IMR-90 (cell line): Measurements from ENCODE around the gene ATP11A. TPM values are rescaled to one million over a fixed set of nuclear protein-coding genes. Genes with fewer than 3 reads are reported as not detected.

Source experiments
- ATAC-seq: fragments of 200-7000 bp; cut with Tn5 transposase; 2 replicates; pipeline ENCODE4 v1.9.1; 2020; ENCODE audit warnings: low read depth, mild to moderate bottlenecking, moderate library complexity
- BruUV-seq: library from RNA; stranded (reverse); fragments of 400-500 nt; replicated peaks from 2 replicates; lab custom pipeline; 2021; lab: Mats Ljungman, UMichigan
- CTCF ChIA-PET: fragments of 300-600 bp; formaldehyde crosslinking; extraction: SDS; loops from one replicate; lab custom pipeline; 2021; ENCODE audit warnings: antibody characterized with exemption; lab: Yijun Ruan, JAX
- POLR2A ChIA-PET: fragments of 300-600 bp; sonication (Branson Sonifier 250); formaldehyde crosslinking; loops from one replicate; lab custom pipeline; 2022; ENCODE audit warnings: antibody characterized with exemption; ENCODE audit not compliant: unreplicated experiment; lab: Charles Lee
- DNase-seq: peaks from one replicate; pipeline ENCODE4 v3.0.0; 2013
- H2AFZ ChIP-seq: replicated peaks from 2 replicates; pipeline ENCODE3; 2013; ENCODE audit warnings: low read length, mild to moderate bottlenecking; ENCODE audit not compliant: poor library complexity
- H2AK5ac ChIP-seq: 2 replicates; pipeline ENCODE4 v1.6.1; 2013; ENCODE audit warnings: low read depth, low read length, inconsistent platforms
- H2AK9ac ChIP-seq: replicated peaks from 2 replicates; pipeline ENCODE3; 2013; ENCODE audit warnings: mild to moderate bottlenecking, low read depth, low read length, moderate library complexity; ENCODE audit not compliant: poor library complexity
- H2BK120ac ChIP-seq: 2 replicates; pipeline ENCODE4 v1.6.1; 2013; ENCODE audit warnings: low read depth, low read length, inconsistent platforms
- H2BK15ac ChIP-seq: 3 replicates; pipeline ENCODE4 v1.6.1; 2013; ENCODE audit warnings: low read depth, low read length, inconsistent platforms
- H2BK20ac ChIP-seq: 2 replicates; pipeline ENCODE4 v1.6.1; 2013; ENCODE audit warnings: low read depth, mild to moderate bottlenecking, inconsistent platforms, low read length, moderate library complexity
- H2BK5ac ChIP-seq: 2 replicates; pipeline ENCODE4 v1.6.1; 2013; ENCODE audit warnings: mild to moderate bottlenecking, low read depth, low read length, inconsistent platforms; ENCODE audit not compliant: poor library complexity, severe bottlenecking
- H3K14ac ChIP-seq: replicated peaks from 2 replicates; pipeline ENCODE4 v1.6.1; 2013; ENCODE audit warnings: low read depth, low read length, inconsistent platforms
- H3K18ac ChIP-seq: 2 replicates; pipeline ENCODE4 v1.6.1; 2013; ENCODE audit warnings: low read depth, low read length, control low read depth
- H3K23ac ChIP-seq: 2 replicates; pipeline ENCODE4 v1.6.1; 2013; ENCODE audit warnings: low read depth, low read length, inconsistent platforms
- H3K27ac ChIP-seq: 2 replicates; pipeline ENCODE4 v1.5.1; 2013; ENCODE audit warnings: mild to moderate bottlenecking, control low read depth, low read length; ENCODE audit not compliant: insufficient read depth
- H3K27me3 ChIP-seq: 2 replicates; pipeline ENCODE4 v1.6.1; 2013; ENCODE audit warnings: low read length; ENCODE audit not compliant: control insufficient read depth, insufficient read depth
- H3K36me3 ChIP-seq: 2 replicates; pipeline ENCODE4 v1.6.1; 2013; ENCODE audit warnings: low read length, mixed read lengths; ENCODE audit not compliant: control insufficient read depth, insufficient read depth
- H3K4ac ChIP-seq: 2 replicates; pipeline ENCODE4 v1.6.1; 2013; ENCODE audit warnings: low read depth, low read length, inconsistent platforms
- H3K4me1 ChIP-seq: 2 replicates; pipeline ENCODE4 v1.6.1; 2013; ENCODE audit warnings: low read length, mixed read lengths; ENCODE audit not compliant: control insufficient read depth, insufficient read depth
- H3K4me2 ChIP-seq: 2 replicates; pipeline ENCODE4 v1.6.1; 2013; ENCODE audit warnings: low read depth, mild to moderate bottlenecking, control low read depth, low read length, moderate library complexity
- H3K4me3 ChIP-seq: 2 replicates; pipeline ENCODE4 v1.5.1; 2013; ENCODE audit warnings: low read depth, mild to moderate bottlenecking, control low read depth, low read length, moderate library complexity; ENCODE audit not compliant: insufficient read depth
- H3K56ac ChIP-seq: 2 replicates; pipeline ENCODE4 v1.6.1; 2013; ENCODE audit warnings: low read length, inconsistent platforms; ENCODE audit not compliant: insufficient read depth; ENCODE audit errors: extremely low read depth
- H3K79me1 ChIP-seq, 2 experiments: 2 replicates each; pipeline ENCODE4 v1.6.1; 2013; ENCODE audit warnings: low read length in 2 of 2, inconsistent platforms in 1 of 2, low read depth in 1 of 2
- H3K9ac ChIP-seq: 2 replicates; pipeline ENCODE4 v1.6.1; 2013; ENCODE audit warnings: low read depth, low read length, control low read depth
- H3K9me1 ChIP-seq: 2 replicates; pipeline ENCODE4 v1.6.1; 2013; ENCODE audit warnings: low read length, inconsistent platforms; ENCODE audit not compliant: insufficient read depth
- H3K9me3 ChIP-seq: 2 replicates; pipeline ENCODE4 v1.6.1; 2013; ENCODE audit warnings: low read length; ENCODE audit not compliant: control insufficient read depth, insufficient read depth
- H4K20me1 ChIP-seq: 2 replicates; pipeline ENCODE4 v1.6.1; 2013; ENCODE audit warnings: low read length, inconsistent platforms; ENCODE audit not compliant: insufficient read depth
- H4K5ac ChIP-seq: 2 replicates; pipeline ENCODE4 v1.6.1; 2013; ENCODE audit warnings: mild to moderate bottlenecking, low read depth, low read length, control low read depth
- H4K8ac ChIP-seq, 2 experiments: 2 replicates each; pipeline ENCODE4 v1.6.1; 2013; ENCODE audit warnings: low read depth in 2 of 2, low read length in 2 of 2, control low read depth in 1 of 2, inconsistent platforms in 1 of 2
- H4K91ac ChIP-seq: 2 replicates; pipeline ENCODE4 v1.6.1; 2013; ENCODE audit warnings: low read depth, low read length, inconsistent platforms; ENCODE audit not compliant: insufficient read depth
- BHLHE40 ChIP-seq: fragments of 150-350 bp; IDR thresholded peaks from 2 replicates; pipeline ENCODE4 v1.6.1; 2016; ENCODE audit warnings: mild to moderate bottlenecking, low read depth, low read length
- CEBPB ChIP-seq: IDR thresholded peaks from 2 replicates; pipeline ENCODE4 v1.6.1; 2012; ENCODE audit warnings: low read depth, low read length, improper control_type of control experiment
- CHD1 ChIP-seq: IDR thresholded peaks from 2 replicates; pipeline ENCODE4 v1.6.1; 2012; ENCODE audit warnings: low read depth, low read length, improper control_type of control experiment
- CTCF ChIP-seq: conservative IDR thresholded peaks from 2 replicates; pipeline ENCODE4 v1.5.1; 2012; ENCODE audit warnings: mild to moderate bottlenecking, low read depth, low read length, improper control_type of control experiment
- ELK1 ChIP-seq: fragments of 150-350 bp; IDR thresholded peaks from 2 replicates; pipeline ENCODE4 v1.6.1; 2016; ENCODE audit warnings: low read depth, mild to moderate bottlenecking, low read length, moderate library complexity, borderline replicate concordance
- MAFK ChIP-seq: IDR thresholded peaks from 2 replicates; pipeline ENCODE4 v1.6.1; 2012; ENCODE audit warnings: low read depth, low read length, improper control_type of control experiment
- MXI1 ChIP-seq: IDR thresholded peaks from 2 replicates; pipeline ENCODE4 v1.6.1; 2012; ENCODE audit warnings: low read depth, mild to moderate bottlenecking, low read length, moderate library complexity, borderline replicate concordance
- NFE2L2 ChIP-seq: fragments of 150-350 bp; IDR thresholded peaks from 2 replicates; pipeline ENCODE4 v1.6.1; 2016; ENCODE audit warnings: low read depth, mild to moderate bottlenecking, low read length
- RCOR1 ChIP-seq: IDR thresholded peaks from 2 replicates; pipeline ENCODE4 v1.6.1; 2012; ENCODE audit warnings: mild to moderate bottlenecking, low read length, improper control_type of control experiment; ENCODE audit not compliant: insufficient replicate concordance
- RFX5 ChIP-seq: IDR thresholded peaks from 2 replicates; pipeline ENCODE4 v1.8.0; 2012; ENCODE audit warnings: low read depth, mild to moderate bottlenecking, low read length, moderate library complexity
- SMC3 ChIP-seq: fragments of 150-350 bp; IDR thresholded peaks from 2 replicates; pipeline ENCODE4 v1.6.1; 2016; ENCODE audit warnings: low read depth, mild to moderate bottlenecking, antibody characterized with exemption, low read length, moderate library complexity
- USF2 ChIP-seq: fragments of 150-350 bp; IDR thresholded peaks from 2 replicates; pipeline ENCODE4 v1.6.1; 2017; ENCODE audit warnings: mild to moderate bottlenecking, antibody characterized with exemption, low read length, low read depth
- WGBS, 2 experiments: methylation state at CpG; one replicate each; pipeline versions ENCODE4 v1.1.5 to v1.1.7; 2013; ENCODE audit warnings: missing lambda C conversion rate in 2 of 2; ENCODE audit not compliant: insufficient read length in 1 of 2; ENCODE audit errors: extremely low coverage in 2 of 2; 5-methylcytosine and 5-hydroxymethylcytosine counted together
- dilution Hi-C: fragments of 300-500 bp; cut with HindIII; formaldehyde crosslinking; loops from one replicate; pipeline ENCODE4 v1.14.3; 2018; ENCODE audit warnings: low sequenced_read_pairs; ENCODE audit not compliant: unreplicated experiment
- in situ Hi-C: fragments of 300-500 bp; cut with MboI; formaldehyde crosslinking; loops from 3 replicates; pipeline ENCODE4 v1.14.3; 2019; ENCODE audit warnings: low sequenced_read_pairs, inconsistent platforms, mixed read lengths
- intact Hi-C: fragments of 100-400 bp; cut with micrococcal nuclease; formaldehyde crosslinking; loops from 2 replicates; pipeline ENCODE4 v1.10.0; 2022
- polyA plus RNA-seq, 3 experiments: library from polyadenylated mRNA; depleted of rRNA; stranded (reverse); fragments of >200 nt; gene quantifications; 2 replicates each; pipeline ENCODE4 v1.2.3, GENCODE V29; 2012; ENCODE audit warnings: low replicate concordance in 1 of 3
- total RNA-seq: library from RNA; depleted of rRNA; stranded (reverse); fragments of >200 nt; gene quantifications from 2 replicates; pipeline ENCODE4 v1.2.3, GENCODE V29; 2012

The ATP11A gene
- total and polyA plus RNA-seq, 2 of the 4 experiments (the other 2 are of a cell fraction) = 8.4 to 12.0 TPM

GRCh38 chr13:112821340-112822055 lies 131.7 kb downstream of the ATP11A start:
- BruUV-seq = no TSS peak
- dilution Hi-C loops = no loop called here
- no peaks in the 10 kb centered on the region for H3K4me1 ChIP-seq
- H3K4me3 ChIP-seq = no peak overlapping the region
- H3K4ac ChIP-seq = no peak overlapping the region
- TF ChIP-seq CTCF = no peak
- TF ChIP-seq NFE2L2 = no peak
- TF ChIP-seq BHLHE40 = no peak
- no peak for TF ChIP-seq USF2
- TF ChIP-seq MAFK = no peak
- no peak for TF ChIP-seq SMC3
- TF ChIP-seq CEBPB = no peak
- no peak for TF ChIP-seq CHD1
- no peak for TF ChIP-seq RFX5
- TF ChIP-seq MXI1 = no peak
- no peak for TF ChIP-seq ELK1
- TF ChIP-seq RCOR1 = no peak
- no peak overlapping the region for H4K91ac ChIP-seq
- no peak overlapping the region for H2BK120ac ChIP-seq
- in situ Hi-C loops = no loop called here
- no peaks in the 10 kb centered on the region; a peak in 1 of 4 replicates for H3K79me1 ChIP-seq
- H3K9ac ChIP-seq = no peak overlapping the region
- no peak overlapping the region for H3K18ac ChIP-seq
- no peak overlapping the region for H4K5ac ChIP-seq
- no peak overlapping the region for H3K23ac ChIP-seq
- no peak overlapping the region for H3K4me2 ChIP-seq
- ChIA-PET CTCF (no interaction called here), POLR2A (no interaction called here)
- no peaks in the 10 kb centered on the region; the same call in 1 of the 2 replicates for H3K9me3 ChIP-seq
- H3K27me3 ChIP-seq = no peaks in the 10 kb centered on the region
- no peak overlapping the region for H2AK5ac ChIP-seq
- H3K27ac ChIP-seq = no peak overlapping the region
- no peaks in the 10 kb centered on the region; the same call in 1 of the 2 replicates for H3K9me1 ChIP-seq
- ATAC-seq (peak; percentile 35; the same call in 1 of the 2 replicates), DNase-seq (peak; percentile 9)
- no peak overlapping the region for H2BK5ac ChIP-seq
- H2BK20ac ChIP-seq = no peak overlapping the region
- no peak overlapping the region for H3K56ac ChIP-seq
- intact Hi-C loops = no loop called here
- H3K36me3 ChIP-seq = peaks cover 43% of the 10 kb centered on the region
- no peak overlapping the region for H2BK15ac ChIP-seq
- WGBS, 2 experiments = no CpG with 5 or more reads among the region's 19 CpGs
- H3K14ac ChIP-seq = no peak overlapping the region
- no peak overlapping the region for H2AK9ac ChIP-seq
- H2AFZ ChIP-seq = no peak overlapping the region
- H4K8ac ChIP-seq = no peak overlapping the region
- no peaks in the 10 kb centered on the region for H4K20me1 ChIP-seq
